ENCODE results near the gene SPR.

Gene SPR

GRCh38 chr2:72917877-72918553 lies 30.8 kb downstream of the SPR start:
- under 1% methylated on average over 79 of the region's 89 CpGs for WGBS (ENCODE audit: insufficient coverage)
- Histone ChIP-seq H3K4me3 (ENCODE audit: control insufficient read depth in 1 of 7, extremely low read depth in 1 of 7, insufficient read depth in 4 of 7, low read depth in 2 of 7, low read length in 6 of 7) (peak overlapping the region in 3 of 7 experiments; percentile 21 to 54 (median 48)), H3K27ac (ENCODE audit: insufficient read depth in 1 of 2, low read depth in 1 of 2, low read length in 2 of 2, poor library complexity in 1 of 2, severe bottlenecking in 2 of 2) (no peak overlapping the region), H3K27me3 (replicated peaks in 2 of 5; ENCODE audit: control insufficient read depth in 4 of 5, insufficient read depth in 5 of 5, low read length in 4 of 5) (peaks cover 16 to 99% (median 74%) of the 10 kb centered on the region in 5 experiments), H3K4me1 (ENCODE audit: control extremely low read depth in 1 of 4, control insufficient read depth in 4 of 4, insufficient read depth in 4 of 4, low read length in 3 of 4) (peaks cover 0 to 48% (median 36%) of the 10 kb centered on the region in 4 experiments), H3K9me3 (ENCODE audit: control extremely low read depth in 1 of 5, control insufficient read depth in 4 of 5, insufficient read depth in 2 of 5, low read depth in 1 of 5, low read length in 4 of 5) (no peaks in the 10 kb centered on the region), H3K36me3 (ENCODE audit: control insufficient read depth in 4 of 4, insufficient read depth in 4 of 4, low read length in 3 of 4) (no peaks in the 10 kb centered on the region)
- CTCF ChIA-PET = interaction anchor here (1.5 to 2.2 kb wide), 3 partner anchors 8 to 28 kb away, joined by 4 to 5 read pairs (median 4); no protein-coding TSS in a partner anchor
- DNase-seq = peak in 1 of 3 donors; percentile 42
- POLR2A ChIA-PET = no interaction called here

- CTCF ChIA-PET = interaction anchor here (1.0 kb wide), 1 partner anchor 8 kb away, joined by 3 read pairs; no protein-coding TSS in a partner anchor
- Histone ChIP-seq H3K9me3 (ENCODE audit: control extremely low read depth in 1 of 5, control insufficient read depth in 4 of 5, insufficient read depth in 2 of 5, low read depth in 1 of 5, low read length in 4 of 5) (no peaks in the 10 kb centered on the region), H3K4me1 (ENCODE audit: control extremely low read depth in 1 of 4, control insufficient read depth in 4 of 4, insufficient read depth in 4 of 4, low read length in 3 of 4) (peaks cover 0 to 60% (median 49%) of the 10 kb centered on the region in 4 experiments), H3K36me3 (ENCODE audit: control insufficient read depth in 4 of 4, insufficient read depth in 4 of 4, low read length in 3 of 4) (no peaks in the 10 kb centered on the region), H3K27me3 (replicated peaks in 2 of 5; ENCODE audit: control insufficient read depth in 4 of 5, insufficient read depth in 5 of 5, low read length in 4 of 5) (peaks cover 9 to 99% (median 70%) of the 10 kb centered on the region in 5 experiments), H3K27ac (ENCODE audit: insufficient read depth in 1 of 2, low read depth in 1 of 2, low read length in 2 of 2, poor library complexity in 1 of 2, severe bottlenecking in 2 of 2) (no peak overlapping the region), H3K4me3 (ENCODE audit: control insufficient read depth in 1 of 7, extremely low read depth in 1 of 7, insufficient read depth in 4 of 7, low read depth in 2 of 7, low read length in 6 of 7) (peak overlapping the region in 3 of 7 experiments; percentile 36 to 56 (median 53))
- 8% methylated on average over 42 of the region's 48 CpGs for WGBS (ENCODE audit: insufficient coverage)
- POLR2A ChIA-PET = no interaction called here
- DNase-seq = peak in 1 of 3 donors; percentile 19
Observed at GRCh38 chr2:72919414-72920317, 32.5 kb downstream of the SPR start.

DNA sequence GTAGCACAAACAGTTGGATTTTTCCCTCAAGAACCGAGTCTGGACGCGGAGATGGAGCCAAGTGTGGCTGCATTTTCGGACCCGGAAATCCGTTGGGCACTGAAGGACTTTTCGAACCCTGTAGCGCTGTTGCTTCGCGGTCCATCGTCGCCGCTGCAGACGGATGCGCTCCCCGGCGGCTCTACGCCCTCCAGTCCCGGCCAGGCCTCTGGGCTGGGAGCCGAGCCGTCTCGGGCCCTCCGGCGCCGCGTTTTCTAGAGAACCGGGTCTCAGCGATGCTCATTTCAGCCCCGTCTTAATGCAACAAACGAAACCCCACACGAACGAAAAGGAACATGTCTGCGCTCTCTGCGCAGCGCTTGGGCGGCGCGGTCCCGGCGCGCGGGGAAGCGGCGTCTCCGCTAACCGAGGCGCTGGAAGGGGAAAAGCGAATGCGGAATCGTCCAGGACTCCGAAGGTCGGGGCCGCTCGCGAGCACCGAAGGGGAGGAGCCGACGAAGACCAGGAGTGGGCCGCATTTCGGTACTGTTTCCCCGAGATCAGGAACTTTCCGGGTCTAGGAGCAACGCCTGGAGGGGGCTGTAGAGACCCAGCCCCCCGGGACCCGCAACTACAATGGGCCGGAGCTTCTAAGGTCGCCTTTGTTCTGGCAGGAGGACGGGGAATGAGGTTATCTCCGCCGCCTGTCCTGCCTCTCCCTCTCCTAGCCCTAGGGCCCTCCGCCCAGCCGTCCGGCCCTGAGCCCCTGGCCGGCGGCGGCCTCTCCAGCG lies 33.3 kb downstream of the SPR start:
- peak overlapping the region in 5 of 7 experiments; percentile 7 to 56 (median 36) for H3K4me3 ChIP-seq (ENCODE audit: control insufficient read depth in 1 of 7, extremely low read depth in 1 of 7, insufficient read depth in 4 of 7, low read depth in 2 of 7, low read length in 6 of 7)
- peaks cover 0 to 62% (median 51%) of the 10 kb centered on the region in 4 experiments for H3K4me1 ChIP-seq (ENCODE audit: control extremely low read depth in 1 of 4, control insufficient read depth in 4 of 4, insufficient read depth in 4 of 4, low read length in 3 of 4)
- WGBS (ENCODE audit: insufficient coverage) = 2% methylated on average over 74 of the region's 77 CpGs
- no peak overlapping the region for H3K27ac ChIP-seq (ENCODE audit: insufficient read depth in 1 of 2, low read depth in 1 of 2, low read length in 2 of 2, poor library complexity in 1 of 2, severe bottlenecking in 2 of 2)
- H3K9me3 ChIP-seq (ENCODE audit: control extremely low read depth in 1 of 5, control insufficient read depth in 4 of 5, insufficient read depth in 2 of 5, low read depth in 1 of 5, low read length in 4 of 5) = no peaks in the 10 kb centered on the region
- peak; percentile 53 to 80 (median 79) for DNase-seq
- H3K27me3 ChIP-seq (replicated peaks in 2 of 5; ENCODE audit: control insufficient read depth in 4 of 5, insufficient read depth in 5 of 5, low read length in 4 of 5) = peaks cover 9 to 99% (median 74%) of the 10 kb centered on the region in 5 experiments
- H3K36me3 ChIP-seq (ENCODE audit: control insufficient read depth in 4 of 4, insufficient read depth in 4 of 4, low read length in 3 of 4) = no peaks in the 10 kb centered on the region
- ChIA-PET CTCF (interaction anchor here (1.0 to 1.4 kb wide), 2 partner anchors 9 to 28 kb away, joined by 3 read pairs; no protein-coding TSS in a partner anchor), POLR2A (no interaction called here)

DNA sequence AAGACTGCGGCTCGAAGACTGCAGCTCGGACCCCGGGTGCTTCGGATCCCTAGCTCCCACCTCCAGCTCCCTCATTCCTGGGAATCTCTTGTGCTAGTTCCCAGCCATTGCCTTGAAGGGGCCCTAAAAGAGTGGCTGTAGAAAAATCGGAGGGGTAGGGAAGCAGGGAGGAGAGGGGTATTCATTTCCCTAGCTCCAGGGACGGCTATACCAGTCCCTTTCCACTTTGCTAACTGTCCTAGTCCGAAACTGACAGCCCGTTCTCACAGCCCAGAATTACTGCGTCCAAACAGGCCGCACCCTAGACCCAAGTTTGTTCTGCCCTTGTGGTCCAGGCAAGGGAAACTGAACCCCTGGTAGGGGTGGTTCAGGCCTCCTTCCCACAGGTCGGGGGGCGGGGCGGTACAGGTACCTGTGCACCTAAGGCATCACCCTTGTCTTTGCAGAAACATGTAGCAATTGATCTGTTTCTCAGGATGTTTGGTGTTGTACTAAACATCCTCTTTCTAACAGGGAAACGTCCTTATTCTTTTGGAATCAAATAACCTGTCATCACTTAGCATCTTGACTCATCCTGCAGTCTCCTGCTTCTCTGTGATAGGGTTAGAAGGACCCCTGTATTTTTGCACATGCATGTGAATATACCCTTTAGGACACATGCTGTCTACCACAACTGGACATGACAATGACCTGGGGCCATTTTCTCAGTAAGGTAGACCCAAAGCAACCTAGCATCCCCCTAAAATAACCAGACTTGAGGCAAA lies 34.1 kb downstream of the SPR start:
- WGBS (ENCODE audit: insufficient coverage) = 19% methylated on average over 12 of the region's 15 CpGs
- H3K9me3 ChIP-seq (ENCODE audit: control extremely low read depth in 1 of 5, control insufficient read depth in 4 of 5, insufficient read depth in 2 of 5, low read depth in 1 of 5, low read length in 4 of 5) = no peaks in the 10 kb centered on the region
- CTCF ChIA-PET = interaction anchor here (1.0 to 1.4 kb wide), 2 partner anchors 10 to 29 kb away, joined by 3 read pairs; no protein-coding TSS in a partner anchor
- H3K27ac ChIP-seq (ENCODE audit: insufficient read depth in 1 of 2, low read depth in 1 of 2, low read length in 2 of 2, poor library complexity in 1 of 2, severe bottlenecking in 2 of 2) = no peak overlapping the region
- H3K36me3 ChIP-seq (ENCODE audit: control insufficient read depth in 4 of 4, insufficient read depth in 4 of 4, low read length in 3 of 4) = no peaks in the 10 kb centered on the region
- DNase-seq = no peak
- peaks cover 9 to 99% (median 75%) of the 10 kb centered on the region in 5 experiments for H3K27me3 ChIP-seq (replicated peaks in 2 of 5; ENCODE audit: control insufficient read depth in 4 of 5, insufficient read depth in 5 of 5, low read length in 4 of 5)
- POLR2A ChIA-PET = no interaction called here
- H3K4me1 ChIP-seq (ENCODE audit: control extremely low read depth in 1 of 4, control insufficient read depth in 4 of 4, insufficient read depth in 4 of 4, low read length in 3 of 4) = peaks cover 0 to 54% (median 46%) of the 10 kb centered on the region in 4 experiments
- peak overlapping the region in 1 of 7 experiments; percentile 53 for H3K4me3 ChIP-seq (ENCODE audit: control insufficient read depth in 1 of 7, extremely low read depth in 1 of 7, insufficient read depth in 4 of 7, low read depth in 2 of 7, low read length in 6 of 7)

GRCh38 chr2:72921853-72922252 lies 34.6 kb downstream of the SPR start:
- Histone ChIP-seq H3K36me3 (ENCODE audit: control insufficient read depth in 4 of 4, insufficient read depth in 4 of 4, low read length in 3 of 4) (no peaks in the 10 kb centered on the region), H3K27me3 (replicated peaks in 2 of 5; ENCODE audit: control insufficient read depth in 4 of 5, insufficient read depth in 5 of 5, low read length in 4 of 5) (peaks cover 15 to 99% (median 75%) of the 10 kb centered on the region in 5 experiments), H3K9me3 (ENCODE audit: control extremely low read depth in 1 of 5, control insufficient read depth in 4 of 5, insufficient read depth in 2 of 5, low read depth in 1 of 5, low read length in 4 of 5) (no peaks in the 10 kb centered on the region), H3K27ac (ENCODE audit: insufficient read depth in 1 of 2, low read depth in 1 of 2, low read length in 2 of 2, poor library complexity in 1 of 2, severe bottlenecking in 2 of 2) (no peak overlapping the region), H3K4me1 (ENCODE audit: control extremely low read depth in 1 of 4, control insufficient read depth in 4 of 4, insufficient read depth in 4 of 4, low read length in 3 of 4) (peaks cover 0 to 48% (median 40%) of the 10 kb centered on the region in 4 experiments), H3K4me3 (ENCODE audit: control insufficient read depth in 1 of 7, extremely low read depth in 1 of 7, insufficient read depth in 4 of 7, low read depth in 2 of 7, low read length in 6 of 7) (no peak overlapping the region)
- DNase-seq = no peak
- 86% methylated on average over 1 of the region's 1 CpG for WGBS (ENCODE audit: insufficient coverage)
- CTCF ChIA-PET = interaction anchor here (1.4 kb wide), 1 partner anchor 29 kb away, joined by 3 read pairs; no protein-coding TSS in a partner anchor
- POLR2A ChIA-PET = no interaction called here

- Histone ChIP-seq H3K27ac (ENCODE audit: insufficient read depth in 1 of 2, low read depth in 1 of 2, low read length in 2 of 2, poor library complexity in 1 of 2, severe bottlenecking in 2 of 2) (no peak overlapping the region), H3K4me1 (ENCODE audit: control extremely low read depth in 1 of 4, control insufficient read depth in 4 of 4, insufficient read depth in 4 of 4, low read length in 3 of 4) (peaks cover 0 to 30% (median 26%) of the 10 kb centered on the region in 4 experiments), H3K36me3 (ENCODE audit: control insufficient read depth in 4 of 4, insufficient read depth in 4 of 4, low read length in 3 of 4) (no peaks in the 10 kb centered on the region), H3K9me3 (ENCODE audit: control extremely low read depth in 1 of 5, control insufficient read depth in 4 of 5, insufficient read depth in 2 of 5, low read depth in 1 of 5, low read length in 4 of 5) (no peaks in the 10 kb centered on the region), H3K4me3 (ENCODE audit: control insufficient read depth in 1 of 7, extremely low read depth in 1 of 7, insufficient read depth in 4 of 7, low read depth in 2 of 7, low read length in 6 of 7) (peak overlapping the region in 2 of 7 experiments; percentile 15 to 46), H3K27me3 (replicated peaks in 2 of 5; ENCODE audit: control insufficient read depth in 4 of 5, insufficient read depth in 5 of 5, low read length in 4 of 5) (peaks cover 29 to 99% (median 84%) of the 10 kb centered on the region in 5 experiments)
- DNase-seq = no peak
- WGBS (ENCODE audit: insufficient coverage) = 6% methylated on average over 26 of the region's 36 CpGs
- POLR2A ChIA-PET = no interaction called here
- CTCF ChIA-PET = interaction anchor here (1.0 to 2.7 kb wide), 3 partner anchors 8 to 50 kb away, joined by 3 to 9 read pairs (median 3); no protein-coding TSS in a partner anchor
Observed at GRCh38 chr2:72923833-72924352, 36.7 kb downstream of the SPR start.

Data from common myeloid progenitor, CD34-positive (primary cell).